ENCODE measurements around the gene WBP1L. TPM values are rescaled to one million over a fixed set of nuclear protein-coding genes. Genes with fewer than 3 reads are reported as not detected.
A peak's percentile ranks its signal among the peaks of the same experiment; 100 is the strongest.

WBP1L gene
- total and polyA plus RNA-seq, 2 experiments from 2014 or later = 7.0 to 55.7 TPM

GRCh38 chr10:102827597-102827975 lies 83.8 kb downstream of the WBP1L start:
- Histone ChIP-seq H3K27ac (ENCODE audit: low read depth) (no peak overlapping the region), H3K36me3 (ENCODE audit: insufficient read depth) (peaks cover 5% of the 10 kb centered on the region; the same call in 1 of the 2 replicates), H3K9me2 (ENCODE audit: insufficient read depth) (no peaks in the 10 kb centered on the region), H3K79me2 (replicated peaks; ENCODE audit: insufficient read depth) (no peaks in the 10 kb centered on the region), H3F3A (replicated peaks; ENCODE audit: low read depth) (no peaks in the 10 kb centered on the region), H3K4me3 (no peak overlapping the region), H3K4me1 (ENCODE audit: insufficient read depth) (no peaks in the 10 kb centered on the region), H3K27me3 (ENCODE audit: insufficient read depth) (no peaks in the 10 kb centered on the region), H4K20me1 (replicated peaks; ENCODE audit: insufficient read depth) (no peaks in the 10 kb centered on the region), H3K4me2 (no peak overlapping the region), H2AFZ (no peak overlapping the region)
- DNase-seq (ENCODE audit: low spot score) (no peak), ATAC-seq (peak; percentile 29; the same call in 1 of the 3 replicates)
- H3K4me3 Mint-ChIP-seq = no peak overlapping the region
- TF ChIP-seq ZNF114 (CRISPR knock-in tag; IDR thresholded peaks at IDR 0.05) (no peak), REST (IDR thresholded peaks at IDR 0.05; ENCODE audit: unreplicated experiment) (no peak), POLR2AphosphoS5 (IDR thresholded peaks at IDR 0.05; ENCODE audit: low read depth) (no peak), EZH2 (IDR thresholded peaks at IDR 0.05; ENCODE audit: low read depth, unreplicated experiment) (no peak), ETS1 (IDR thresholded peaks at IDR 0.05) (no peak), ZNF462 (CRISPR knock-in tag; IDR thresholded peaks at IDR 0.05) (no peak), ZNF331 (CRISPR knock-in tag; IDR thresholded peaks at IDR 0.05; ENCODE audit: low read depth) (no peak), CREB1 (CRISPR knock-in tag; IDR thresholded peaks at IDR 0.05; ENCODE audit: low read depth) (no peak), STAT1 (IDR thresholded peaks at IDR 0.05; ENCODE audit: unreplicated experiment) (no peak), NANOG (IDR thresholded peaks at IDR 0.05; ENCODE audit: borderline replicate concordance) (no peak), JUNB (IDR thresholded peaks at IDR 0.05; ENCODE audit: unreplicated experiment) (no peak), EZH2phosphoT487 (IDR thresholded peaks at IDR 0.05; ENCODE audit: unreplicated experiment) (no peak), CTCF (conservative IDR thresholded peaks at IDR 0.05; ENCODE audit: low read depth in 2 of 2) (no peak)
- peaks cover 16% of the 10 kb centered on the region; the same call in 2 of the 3 replicates for H3K9me3 Mint-ChIP-seq
- no peak overlapping the region for H3K27ac Mint-ChIP-seq
- no peaks in the 10 kb centered on the region; the same call in 2 of the 3 replicates for H3K4me1 Mint-ChIP-seq
- no peaks in the 10 kb centered on the region; the same call in 2 of the 3 replicates for H3K36me3 Mint-ChIP-seq (ENCODE audit: low read depth)
- H3K27me3 Mint-ChIP-seq (ENCODE audit: insufficient read depth, low read depth, poor library complexity) = peaks cover 12% of the 10 kb centered on the region
